Stimulated activated CD4-positive, alpha-beta T cell treated with anti-CD3 and anti-CD28 coated beads, Interleukin-4, amount 100 ng/mL, for 24 hours (primary cell): ENCODE data around the gene DBNL.

Source experiments
- DNase-seq: peaks from one replicate; pipeline ENCODE4 v3.0.0-alpha.2; 2020

Gene DBNL

DNA sequence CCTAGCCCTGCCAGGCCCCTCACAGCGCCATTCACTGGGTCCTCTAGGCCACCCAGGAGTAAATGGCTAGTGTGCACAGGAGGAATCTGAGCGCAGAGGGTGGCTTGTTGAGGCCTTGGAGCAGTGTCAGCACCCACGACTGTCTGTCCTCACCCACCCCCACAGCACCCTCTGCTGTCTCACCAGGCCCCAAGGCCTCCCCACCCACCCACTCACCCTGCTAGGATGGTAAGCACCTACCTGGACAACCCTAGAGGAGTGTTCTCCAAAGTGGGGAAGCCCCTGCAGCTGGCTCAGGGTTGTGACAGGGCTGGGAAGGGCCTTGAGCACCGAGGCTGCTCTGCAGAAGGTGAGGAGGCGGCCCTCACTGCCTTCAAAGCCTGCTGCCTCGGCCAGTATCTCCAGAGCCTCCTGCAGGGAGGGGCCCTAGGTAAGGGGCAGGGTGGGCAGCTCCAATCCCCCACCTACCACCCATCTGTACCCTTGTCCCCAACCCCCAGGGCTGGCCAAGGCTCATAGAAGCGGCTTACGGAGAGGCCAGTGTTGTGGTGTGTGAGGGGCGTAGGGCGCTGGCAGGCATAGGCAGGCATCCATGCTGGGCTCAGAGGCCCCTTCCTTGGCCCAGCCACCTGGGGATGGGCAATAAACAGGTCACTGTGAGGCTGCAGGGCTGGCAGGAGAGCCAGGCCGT is 35.0 kb downstream of the DBNL start:
- no peak for DNase-seq

DNA sequence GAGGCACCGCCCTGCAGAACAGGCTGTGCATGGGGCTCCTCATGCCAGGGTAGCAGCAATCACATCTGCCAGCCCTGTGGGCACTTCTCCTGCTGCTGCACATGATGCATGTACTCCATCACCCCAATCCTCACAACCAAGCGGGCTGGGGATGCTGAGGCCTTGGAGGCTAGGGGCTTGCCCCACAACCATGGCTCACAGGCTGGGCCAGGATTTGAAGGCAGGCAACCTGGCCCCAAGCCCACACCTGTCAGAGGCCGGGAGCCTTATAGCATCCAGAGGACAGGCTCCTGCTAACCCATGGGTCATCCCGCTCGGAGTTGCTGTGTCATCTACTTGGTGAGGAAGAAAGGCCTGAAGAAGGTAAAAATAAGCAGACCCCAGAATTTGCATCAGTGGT is 35.6 kb downstream of the DBNL start:
- DNase-seq = no peak

DNA sequence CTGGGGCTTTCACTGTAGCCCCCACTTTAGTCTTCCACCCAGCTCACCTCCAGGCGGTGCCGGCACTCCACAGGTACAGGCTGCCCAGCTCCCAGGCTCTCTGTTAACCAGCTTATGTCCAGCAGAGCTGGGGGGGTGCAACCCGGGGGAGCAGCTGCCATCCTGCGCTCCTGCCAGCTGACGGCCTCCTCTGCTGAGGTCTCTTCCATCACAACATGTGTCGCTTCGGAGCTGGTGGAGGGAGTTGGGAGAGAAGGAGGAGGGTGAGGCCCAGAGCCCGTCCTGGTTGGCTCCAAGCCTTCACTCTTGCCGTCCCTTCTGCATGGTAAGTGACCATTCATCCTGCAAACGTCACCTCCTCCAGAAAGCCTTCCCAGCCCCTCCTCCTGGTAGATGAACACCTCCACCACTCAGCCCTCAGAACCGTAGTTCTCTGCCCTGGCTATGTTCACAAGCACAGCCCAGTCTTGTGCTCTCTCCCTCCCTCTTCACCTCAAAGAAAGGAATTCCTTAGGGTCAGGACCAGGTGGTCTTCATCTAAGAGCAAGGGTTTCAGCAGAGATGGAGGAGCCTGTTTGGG is 36.3 kb downstream of the DBNL start:
- no peak for DNase-seq

DNA sequence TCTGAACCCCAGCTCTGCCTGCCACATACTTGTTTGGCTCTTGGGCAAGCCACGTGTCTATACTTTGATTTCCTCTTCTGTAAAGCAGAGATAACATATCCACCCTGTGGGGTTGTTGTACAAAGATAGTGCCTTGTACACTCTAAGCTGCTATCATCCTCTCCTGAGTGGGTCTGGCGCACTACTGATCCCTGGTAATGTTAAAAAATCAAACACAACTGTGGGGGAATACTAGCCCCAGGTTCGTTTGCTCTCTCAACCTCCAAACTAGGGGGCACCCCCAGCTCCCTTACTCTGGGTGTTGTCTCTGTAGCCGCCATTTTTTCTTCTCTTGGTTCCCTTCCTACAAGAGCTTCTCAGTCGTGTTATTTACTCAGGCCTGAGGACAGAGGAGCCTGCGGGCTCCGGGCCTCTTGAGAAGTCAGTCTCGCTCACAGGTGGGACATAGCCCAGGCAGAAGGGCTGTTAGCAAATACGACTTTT is 36.8 kb downstream of the DBNL start:
- DNase-seq = no peak

DNA sequence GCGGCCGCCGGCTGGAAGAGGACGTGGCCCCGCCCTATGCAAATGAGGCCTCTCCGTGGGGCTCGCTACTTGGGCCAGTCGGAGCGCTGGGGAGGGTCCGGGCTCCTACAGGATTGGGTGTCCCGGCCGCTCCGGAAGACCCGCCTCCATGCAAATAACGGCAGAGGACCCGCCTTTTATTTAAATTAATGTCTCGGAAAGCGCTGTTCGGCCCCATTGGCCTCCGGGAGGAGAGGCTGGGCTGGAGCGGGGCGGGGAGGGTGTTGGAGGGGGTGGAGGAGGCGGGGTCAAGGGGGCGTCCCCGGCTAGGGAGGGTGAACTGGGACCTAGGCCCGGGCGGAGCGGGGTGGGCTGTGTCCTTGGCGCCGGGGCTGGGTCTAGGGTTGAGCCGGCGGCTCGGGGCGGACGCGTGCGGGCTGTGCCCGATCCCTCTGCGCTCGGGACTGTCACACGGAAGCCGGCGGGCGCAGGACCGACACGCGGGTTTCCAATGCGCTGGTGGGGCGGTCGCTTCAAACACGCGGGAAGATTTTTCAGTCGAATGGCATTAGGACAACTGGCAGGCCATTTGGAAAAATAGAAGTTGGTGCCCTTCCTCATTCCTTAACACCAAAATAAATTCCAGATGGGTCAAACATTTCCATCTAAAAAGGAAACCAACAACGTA is 38.2 kb downstream of the DBNL start:
- peak; percentile 98 for DNase-seq

DNA sequence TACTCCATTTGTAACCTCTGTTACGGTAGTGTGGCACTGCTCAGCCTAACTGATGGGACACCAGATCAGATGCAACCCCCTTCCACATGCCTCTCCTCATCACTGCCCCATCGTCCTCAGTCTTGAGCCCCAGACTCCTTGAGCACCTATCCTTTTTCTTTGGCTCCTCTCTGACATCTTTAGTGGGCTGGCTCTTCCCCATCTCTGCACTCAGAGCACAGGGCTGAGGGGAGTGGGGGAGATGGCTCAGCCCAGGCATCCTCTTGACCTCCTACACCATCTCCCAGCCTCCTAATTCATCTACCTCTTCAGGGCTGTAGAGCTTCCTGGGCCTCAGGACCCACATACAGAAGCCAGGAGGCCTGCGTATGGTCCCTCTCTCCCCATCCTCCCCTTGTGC is 39.3 kb downstream of the DBNL start:
- DNase-seq = no peak

DNA sequence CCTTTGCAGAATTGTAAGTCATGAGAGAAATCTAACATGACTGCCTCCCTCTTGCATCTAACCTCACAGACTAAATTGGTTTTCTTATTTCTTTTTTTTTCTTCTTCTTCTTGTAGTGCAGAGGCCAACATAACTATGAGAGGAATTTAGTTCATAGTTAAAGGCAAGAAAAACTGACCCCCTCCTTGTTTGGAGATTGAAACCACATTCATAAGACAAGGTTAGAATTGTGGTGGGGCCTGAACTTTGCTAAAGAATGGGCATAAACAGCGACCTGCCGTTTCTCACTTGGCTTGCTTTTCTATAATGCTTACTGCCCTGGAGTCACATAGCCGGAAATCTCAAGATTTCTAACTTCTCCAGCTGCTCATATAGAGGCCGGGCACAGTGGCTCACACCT is 40.2 kb downstream of the DBNL start:
- DNase-seq = no peak

DNA sequence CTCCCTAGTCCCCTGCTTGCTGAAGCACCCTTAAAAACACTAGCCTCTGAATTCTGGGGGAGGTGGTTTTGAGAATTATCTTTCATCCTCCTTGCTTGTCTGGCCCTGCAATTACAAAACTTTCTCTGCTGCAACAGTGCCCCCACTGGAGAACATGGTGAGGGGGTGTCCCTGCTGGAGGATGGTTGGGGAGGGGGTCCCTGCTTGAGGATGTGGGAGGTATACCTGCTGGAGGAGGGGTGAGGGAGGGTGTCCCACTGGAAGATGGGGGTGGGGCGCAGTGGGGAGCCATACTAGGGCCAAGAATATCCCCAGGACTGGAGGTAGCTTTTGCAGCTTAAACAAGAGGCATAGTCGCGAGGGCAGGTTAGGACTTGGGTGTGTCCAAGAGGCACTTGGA is 41.0 kb downstream of the DBNL start:
- DNase-seq = no peak

DNA sequence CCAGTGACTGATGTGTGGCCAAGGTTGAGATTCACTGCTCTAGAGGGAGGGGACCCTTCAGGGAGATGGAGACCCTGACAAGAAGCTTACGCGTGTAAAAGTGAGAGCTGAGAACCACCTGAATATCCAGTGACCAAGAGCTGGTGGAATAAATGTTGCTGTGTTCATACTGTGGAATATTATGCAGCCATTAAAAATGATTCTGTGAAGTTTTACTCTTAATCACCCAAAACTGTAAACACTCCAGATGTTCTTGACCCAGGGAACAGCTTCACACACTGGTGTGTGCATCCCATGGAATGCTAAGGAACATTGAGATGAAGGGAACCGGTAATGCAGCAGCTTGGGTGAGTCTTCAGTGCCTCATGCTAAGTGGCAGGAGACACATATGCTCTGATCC is 42.1 kb downstream of the DBNL start:
- no peak for DNase-seq

DNA sequence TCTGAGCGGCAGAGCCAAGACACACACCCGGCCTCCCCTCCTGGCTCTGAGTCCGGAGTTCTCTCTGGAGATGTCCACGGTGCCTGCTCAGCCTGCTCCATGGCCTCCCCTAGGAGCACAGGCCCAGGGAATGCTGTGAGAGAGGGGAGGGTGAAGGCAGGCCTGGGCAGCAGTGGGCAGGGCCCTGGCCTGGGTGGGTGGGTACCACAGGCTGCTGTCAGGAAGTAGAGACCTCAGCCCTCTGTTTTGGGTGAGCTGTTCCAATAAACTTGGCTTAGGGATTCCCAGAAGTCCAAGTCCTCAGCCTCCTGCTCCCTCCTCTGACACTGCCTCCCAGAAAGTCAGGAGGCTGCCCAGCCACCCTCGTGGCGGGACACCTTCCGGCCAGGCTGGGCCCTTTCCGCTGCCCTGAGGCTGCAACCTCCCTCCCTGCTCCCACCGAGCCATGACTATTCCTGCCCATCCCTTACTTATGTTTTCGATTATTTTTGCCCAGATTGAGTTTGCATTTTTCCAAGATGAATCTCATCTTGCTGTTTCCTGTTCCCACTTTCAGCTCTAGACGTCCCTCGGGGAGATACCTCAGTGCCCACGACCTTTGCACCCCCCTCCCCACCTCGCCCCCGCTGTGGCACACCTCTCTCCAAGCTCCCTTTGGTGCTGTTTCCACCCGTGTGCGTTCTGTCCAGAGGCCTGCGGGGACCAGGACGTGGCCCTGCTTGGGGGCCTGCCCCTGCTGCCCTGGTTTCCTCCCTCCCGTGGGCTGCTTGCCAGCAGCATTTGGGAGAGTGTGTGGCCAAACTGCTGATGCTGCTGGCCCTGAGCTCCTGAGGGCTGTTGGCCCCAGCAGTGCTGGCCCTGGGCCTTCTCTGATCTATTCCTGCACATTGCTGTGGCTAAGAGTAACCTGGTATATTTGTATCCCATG is 43.7 kb downstream of the DBNL start:
- DNase-seq = no peak

DNA sequence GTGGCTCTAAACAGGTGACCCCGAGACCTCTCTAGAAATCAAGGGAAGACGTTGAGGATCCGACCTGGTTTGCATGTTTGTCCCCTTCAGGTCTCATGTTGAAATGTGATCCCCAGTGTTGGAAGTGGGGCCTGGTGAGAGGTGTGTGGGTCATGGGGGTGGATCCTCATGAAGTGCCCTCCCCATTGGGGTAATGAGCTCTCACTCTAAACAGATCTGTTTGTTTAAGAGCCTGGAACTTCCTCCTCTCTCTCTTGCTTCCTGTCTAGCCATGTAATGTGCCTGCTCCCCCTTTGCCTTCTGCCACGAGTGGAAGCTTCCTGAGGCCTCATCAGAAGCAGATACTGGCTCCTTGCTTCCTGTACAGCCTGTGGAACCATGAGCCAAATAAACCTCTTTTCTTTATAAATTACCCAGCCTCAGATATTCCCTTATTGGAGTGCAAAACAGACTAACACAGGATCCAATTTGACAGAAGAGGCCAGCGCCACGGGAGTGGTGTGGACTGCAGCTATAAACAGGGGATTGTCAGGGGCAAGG is 48.7 kb downstream of the DBNL start:
- DNase-seq = no peak

DNA sequence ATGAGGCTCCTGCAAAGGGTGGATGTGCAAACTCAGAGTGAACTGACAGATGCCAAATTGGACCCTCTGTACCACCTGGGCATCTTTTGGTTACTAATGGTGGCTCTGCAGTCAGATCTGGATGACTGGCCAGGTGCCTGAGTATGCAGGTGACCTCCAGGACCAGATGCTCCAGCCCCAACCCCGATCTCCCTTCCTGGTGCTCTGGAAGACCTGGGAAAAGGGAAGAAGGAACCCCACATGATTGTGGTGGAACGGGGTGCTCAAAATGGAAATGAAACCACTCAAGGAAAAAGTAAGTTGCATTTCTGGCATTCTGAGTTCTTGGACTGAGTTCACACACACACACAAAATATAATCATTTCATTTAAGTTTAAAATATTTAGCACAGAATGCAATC is 49.9 kb downstream of the DBNL start:
- DNase-seq = no peak

DNA sequence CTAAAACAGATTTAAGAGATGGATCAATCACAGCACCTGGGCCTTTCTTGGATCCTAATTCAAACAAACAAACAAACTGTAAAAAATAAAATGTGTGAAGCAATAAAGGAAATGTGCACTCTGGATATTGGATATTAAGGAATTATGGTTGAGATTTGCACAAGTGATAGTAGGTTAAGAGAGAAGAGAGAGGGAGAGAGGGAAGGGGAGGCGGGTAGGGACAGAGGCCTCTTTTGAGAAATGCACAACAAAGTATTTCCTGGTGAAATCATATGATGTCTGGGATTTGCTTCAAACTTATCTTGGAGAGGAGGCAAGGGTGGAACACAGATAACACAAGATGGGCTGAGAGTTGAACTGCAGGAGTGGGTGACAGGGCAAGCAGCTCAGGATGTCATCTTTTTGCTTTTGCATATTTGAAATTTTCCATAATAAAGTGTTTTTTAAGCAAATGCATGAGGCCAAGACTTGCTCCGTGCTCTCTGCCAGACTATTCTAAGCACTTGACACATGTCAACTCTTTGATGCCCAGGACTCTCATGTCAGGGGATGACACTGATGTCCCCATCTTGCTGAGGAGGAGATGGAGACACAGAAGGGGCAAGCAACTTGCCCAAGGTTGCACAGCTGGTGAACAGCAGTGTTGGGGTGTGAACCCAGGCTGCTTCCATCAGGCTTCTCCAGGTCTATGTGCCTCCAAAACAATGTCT is 50.5 kb downstream of the DBNL start:
- no peak for DNase-seq

DNA sequence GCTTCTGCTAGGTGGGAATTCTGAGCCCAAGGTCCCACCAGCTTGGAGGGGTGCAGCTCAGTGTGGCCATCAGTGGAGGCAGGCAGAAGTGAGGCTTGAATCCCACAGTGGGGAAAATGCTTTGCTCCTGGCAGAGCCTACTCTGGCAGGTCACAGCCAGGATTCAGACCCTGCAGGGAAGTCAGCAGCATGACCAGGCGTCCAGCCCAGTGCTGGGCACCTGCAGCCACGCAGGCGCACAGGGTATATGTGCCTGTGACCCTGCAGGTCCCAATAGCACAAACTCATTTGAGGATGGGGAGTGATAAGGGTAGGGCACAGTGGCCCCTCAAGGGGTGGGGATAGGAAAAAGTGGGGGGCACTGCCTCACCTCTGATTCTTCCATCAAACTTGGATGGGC is 51.3 kb downstream of the DBNL start:
- no peak for DNase-seq

DNA sequence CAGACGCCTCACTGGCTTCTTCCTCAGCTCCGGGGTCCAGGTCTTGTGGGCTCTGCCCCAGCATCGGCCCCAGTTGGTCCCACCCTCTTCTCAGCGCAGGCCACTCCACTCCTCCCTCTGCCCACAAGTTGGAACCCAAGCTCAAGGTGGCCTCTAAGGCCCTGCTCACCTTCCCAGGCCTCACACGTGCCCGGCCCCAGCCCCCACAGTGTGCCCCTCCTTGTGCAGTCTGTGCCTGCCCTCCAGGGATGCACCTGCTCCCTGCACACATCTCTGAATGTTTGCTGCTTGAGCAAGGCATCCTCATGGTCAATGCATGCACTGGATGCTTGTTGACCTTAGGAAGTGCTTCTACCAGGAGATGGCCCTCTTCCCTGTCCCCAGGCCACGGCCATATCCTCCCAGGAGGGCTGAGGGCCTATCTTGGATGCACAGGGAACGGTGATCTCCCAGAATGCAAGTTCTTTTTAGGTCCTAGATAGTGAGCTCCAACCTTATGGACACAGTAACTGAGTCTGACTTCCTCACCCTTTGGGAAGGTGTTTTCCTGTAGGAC is 51.9 kb downstream of the DBNL start:
- no peak for DNase-seq

DNA sequence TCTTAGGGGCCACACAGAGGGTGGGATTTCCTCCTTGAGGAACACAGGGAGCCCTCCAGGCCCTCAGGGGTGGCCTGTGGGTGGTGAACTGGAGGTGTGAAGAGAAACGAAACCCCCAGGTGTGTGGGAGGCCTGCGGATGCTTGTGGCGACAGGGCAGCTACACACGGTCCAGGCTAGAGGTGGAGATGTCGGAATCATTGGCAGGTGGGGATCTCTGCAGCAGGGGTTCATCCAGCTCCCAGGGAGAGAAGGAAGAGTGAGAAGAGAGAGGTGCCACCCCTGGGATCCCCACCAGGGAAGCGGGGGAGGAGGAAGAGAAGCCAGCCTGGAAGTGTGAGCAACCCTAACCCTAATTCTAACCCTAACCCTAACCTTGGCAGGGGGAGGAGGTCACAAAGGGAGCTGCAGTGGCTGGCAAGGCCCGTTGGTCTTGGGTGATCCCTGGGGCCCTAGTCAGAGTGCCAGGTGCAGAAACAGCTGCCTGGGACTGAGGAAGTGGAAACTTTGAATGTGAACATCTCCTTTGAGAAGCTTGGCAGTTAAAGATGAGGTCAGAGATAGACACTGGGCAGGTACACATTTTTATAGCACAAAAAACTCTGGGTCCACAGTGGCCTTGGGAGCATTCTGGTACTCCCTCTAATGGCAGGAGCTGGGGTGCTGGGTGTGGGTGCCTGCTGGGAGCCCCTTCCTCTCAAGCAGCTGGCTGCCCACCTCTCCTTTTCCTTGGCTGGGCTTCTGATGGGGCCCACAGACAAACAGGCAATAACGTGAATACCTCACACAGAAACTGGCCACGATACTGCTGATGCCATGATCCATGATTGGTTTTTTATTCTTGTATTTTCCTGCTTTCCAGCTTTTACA is 52.8 kb downstream of the DBNL start:
- DNase-seq = no peak

DNA sequence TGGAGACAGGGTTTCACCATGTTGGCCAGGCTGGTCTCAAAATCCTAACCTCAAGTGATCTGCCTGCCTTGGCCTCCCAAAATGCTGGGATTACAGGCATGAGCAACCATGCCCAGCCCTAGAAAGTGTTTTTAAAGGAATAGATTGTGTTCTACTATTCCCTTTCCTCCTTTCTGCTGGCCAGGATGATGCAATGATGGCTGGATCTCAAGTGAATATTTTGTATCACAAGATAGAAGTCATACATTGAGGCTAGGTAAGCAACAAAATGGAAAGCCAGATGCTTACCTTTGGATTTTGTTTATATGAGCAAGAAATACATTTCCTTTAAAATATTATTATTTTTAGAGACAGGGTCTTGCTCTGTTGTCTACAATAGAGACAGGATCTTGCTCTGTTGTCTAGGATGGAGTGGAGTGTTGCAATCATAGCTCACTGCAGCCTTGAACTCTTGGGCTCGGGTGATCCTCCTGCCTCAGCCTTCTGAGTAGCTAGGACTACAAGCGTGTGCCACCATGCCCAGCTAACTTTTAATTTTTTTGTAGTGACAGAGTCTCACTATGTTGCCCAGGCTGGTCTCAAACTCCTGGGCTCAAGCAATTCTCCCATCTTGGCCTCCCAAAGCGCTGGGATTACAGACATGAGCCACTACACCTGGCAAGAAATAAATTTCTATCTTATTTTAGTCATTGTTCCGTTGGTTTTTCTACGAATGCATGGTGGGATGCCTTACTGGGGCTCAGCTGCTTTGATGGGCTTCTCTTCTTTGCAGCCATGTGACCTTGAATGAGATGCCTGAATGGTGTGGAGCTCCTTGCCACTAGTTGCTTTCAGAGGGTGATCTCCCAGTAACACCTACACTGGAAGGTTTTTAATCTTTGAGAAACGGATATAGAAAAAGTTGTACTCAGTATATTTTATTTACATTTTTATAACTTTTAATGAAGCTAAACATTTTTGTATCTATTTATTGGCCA is 53.9 kb downstream of the DBNL start:
- DNase-seq = no peak

DNA sequence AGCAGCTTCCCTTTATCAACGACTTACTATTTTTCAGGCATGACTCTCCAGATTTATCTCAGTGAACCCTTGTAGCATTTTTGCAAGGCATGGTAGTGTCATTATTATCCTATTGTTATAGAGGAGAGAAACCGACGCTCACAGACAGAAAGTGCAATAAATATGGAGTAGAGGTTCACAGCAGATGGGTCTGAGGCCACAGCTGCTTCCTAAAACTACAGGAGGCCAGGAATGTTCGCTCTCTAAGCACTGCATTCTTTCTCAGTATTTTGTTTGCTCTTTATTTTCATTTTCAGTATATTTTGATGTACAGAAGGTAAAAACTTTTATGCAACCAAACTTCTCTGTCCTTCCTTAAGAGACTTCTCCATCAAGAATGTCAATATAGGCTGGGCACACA is 55.2 kb downstream of the DBNL start:
- DNase-seq = no peak

DNA sequence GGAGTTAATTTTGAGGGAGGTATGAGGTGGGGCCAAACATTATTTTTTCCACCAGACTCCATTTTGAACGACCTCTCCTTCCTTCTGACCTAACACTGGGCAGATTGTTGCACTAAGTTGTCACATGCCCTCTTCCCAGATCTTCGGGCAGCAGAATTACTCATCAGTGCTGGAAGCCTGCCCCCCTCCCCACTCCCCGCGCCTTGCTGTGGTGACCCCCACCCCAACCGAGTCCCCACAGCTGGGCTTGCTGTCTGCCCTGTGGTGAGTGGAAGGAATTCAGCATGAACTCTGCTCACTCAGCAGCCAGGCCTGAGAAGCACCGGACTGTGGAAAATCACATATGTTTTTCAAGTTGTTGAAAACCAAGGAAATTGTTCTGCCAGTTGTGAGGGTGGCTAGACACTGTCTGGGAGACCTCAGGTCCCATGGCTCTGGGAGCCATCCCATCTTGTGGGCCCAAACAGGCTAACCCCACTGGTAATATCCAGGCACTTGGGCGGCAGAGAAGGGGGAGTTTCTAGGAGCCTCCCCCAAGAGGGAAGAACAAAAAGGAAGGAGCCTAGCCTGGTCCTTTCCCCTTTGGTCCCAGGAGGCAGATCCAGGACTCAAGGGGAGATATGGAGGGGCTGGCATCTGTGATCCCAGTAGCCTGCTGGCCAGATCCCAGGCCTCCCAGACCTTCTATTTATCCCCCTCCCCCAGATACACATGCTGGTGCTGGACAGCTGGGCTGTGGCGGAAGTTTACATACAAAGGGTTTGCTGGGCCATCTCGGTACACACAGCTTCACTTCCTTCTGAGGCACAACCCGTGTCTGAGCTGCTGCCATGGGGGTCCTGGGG is 56.2 kb downstream of the DBNL start:
- DNase-seq = no peak
